Coronary artery (tissue), 2 donors: ENCODE data around the gene APOM.
A peak's percentile ranks its signal among the peaks of the same experiment; 100 is the strongest.

Experiments used
- DNase-seq: peaks from one replicate; pipeline ENCODE4 v3.0.0-alpha.2; 2017; ENCODE audit warnings: low spot score
- H3K27ac ChIP-seq, 2 donors: fragments of 200-600 bp; sonication (generic); one replicate each; pipeline ENCODE4 v1.5.1; 2016 to 2019
- H3K4me3 ChIP-seq: fragments of 200-600 bp; sonication (generic); 2 replicates; pipeline ENCODE4 v1.5.1; 2016; ENCODE audit warnings: mild to moderate bottlenecking, moderate library complexity
- CTCF ChIP-seq: fragments of 200-600 bp; sonication (generic); IDR thresholded peaks from one replicate; pipeline ENCODE4 v1.5.1; 2019; ENCODE audit warnings: antibody characterized with exemption

Gene APOM

DNA sequence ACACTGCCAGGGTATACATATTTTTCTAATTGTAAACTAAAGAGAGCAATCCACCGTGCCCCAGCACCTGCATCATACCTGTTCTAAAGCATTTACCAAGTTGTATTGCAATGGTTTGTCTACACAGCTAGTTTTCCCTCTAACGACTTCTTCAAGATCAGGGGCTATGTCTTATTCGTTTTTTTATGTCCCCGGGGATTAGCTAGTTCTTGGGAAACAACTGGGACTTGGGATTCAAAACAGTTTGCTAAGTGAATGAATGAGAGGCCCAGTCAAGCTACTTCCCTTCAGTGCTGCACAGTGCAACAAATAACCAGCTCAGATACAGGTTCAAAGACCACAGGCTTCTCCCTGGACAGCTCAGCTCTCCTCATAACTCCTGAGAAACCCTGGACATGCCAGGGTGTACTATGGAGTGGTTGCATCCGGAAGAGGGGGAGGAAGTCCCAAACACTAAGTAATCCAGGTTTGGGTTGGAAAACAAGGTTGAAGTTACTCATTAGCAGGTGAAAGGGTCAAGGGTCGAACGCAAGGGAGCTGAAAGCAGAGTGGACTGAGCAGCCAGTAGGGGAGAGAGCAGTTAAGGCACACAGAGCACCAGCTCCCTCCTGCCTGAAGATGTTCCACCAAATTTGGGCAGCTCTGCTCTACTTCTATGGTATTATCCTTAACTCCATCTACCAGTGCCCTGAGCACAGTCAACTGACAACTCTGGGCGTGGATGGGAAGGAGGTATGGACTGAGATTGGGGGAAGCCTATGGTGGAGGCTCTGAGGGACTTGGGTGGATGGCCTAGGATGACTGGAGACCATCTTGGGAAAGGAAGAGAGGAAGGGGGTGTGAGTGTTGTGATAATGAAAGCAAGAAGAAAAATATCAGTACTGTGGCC, at the start of gene APOM:
Gene APOM, plus strand, starts transcription at position 546 of the 889 bp plus-strand sequence. Its CDS starts 73 bp downstream, at position 619.
- TF ChIP-seq CTCF, result no peak
- no peak within 1 kb of the TSS for H3K4me3 ChIP-seq
- H3K27ac ChIP-seq, result no peak within 1 kb of the TSS
- no peak for DNase-seq

DNA sequence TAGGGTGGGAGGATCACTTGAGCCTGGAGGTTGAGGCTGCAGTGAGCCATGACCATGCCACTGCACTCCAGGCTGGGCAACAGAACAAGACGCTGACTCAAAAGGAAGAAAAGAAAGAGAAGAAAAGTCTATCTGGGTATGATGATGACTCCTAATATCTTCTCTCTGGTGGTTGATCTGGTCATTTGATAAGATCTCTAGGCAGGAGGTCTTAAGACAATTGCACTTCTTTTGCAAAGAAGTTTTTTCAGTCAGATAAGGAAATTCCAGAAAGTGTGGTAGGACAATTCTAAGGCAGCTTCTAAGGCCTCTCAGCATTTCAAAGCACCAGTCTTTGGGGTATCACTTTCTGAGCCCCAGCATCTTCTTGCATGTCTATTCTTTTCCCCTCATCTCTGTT, 48.4 kb upstream of the APOM start:
- Histone ChIP-seq H3K4me3 (no peak overlapping the region), H3K27ac (no peak overlapping the region)
- DNase-seq, result no peak
- no peak for TF ChIP-seq CTCF

DNA sequence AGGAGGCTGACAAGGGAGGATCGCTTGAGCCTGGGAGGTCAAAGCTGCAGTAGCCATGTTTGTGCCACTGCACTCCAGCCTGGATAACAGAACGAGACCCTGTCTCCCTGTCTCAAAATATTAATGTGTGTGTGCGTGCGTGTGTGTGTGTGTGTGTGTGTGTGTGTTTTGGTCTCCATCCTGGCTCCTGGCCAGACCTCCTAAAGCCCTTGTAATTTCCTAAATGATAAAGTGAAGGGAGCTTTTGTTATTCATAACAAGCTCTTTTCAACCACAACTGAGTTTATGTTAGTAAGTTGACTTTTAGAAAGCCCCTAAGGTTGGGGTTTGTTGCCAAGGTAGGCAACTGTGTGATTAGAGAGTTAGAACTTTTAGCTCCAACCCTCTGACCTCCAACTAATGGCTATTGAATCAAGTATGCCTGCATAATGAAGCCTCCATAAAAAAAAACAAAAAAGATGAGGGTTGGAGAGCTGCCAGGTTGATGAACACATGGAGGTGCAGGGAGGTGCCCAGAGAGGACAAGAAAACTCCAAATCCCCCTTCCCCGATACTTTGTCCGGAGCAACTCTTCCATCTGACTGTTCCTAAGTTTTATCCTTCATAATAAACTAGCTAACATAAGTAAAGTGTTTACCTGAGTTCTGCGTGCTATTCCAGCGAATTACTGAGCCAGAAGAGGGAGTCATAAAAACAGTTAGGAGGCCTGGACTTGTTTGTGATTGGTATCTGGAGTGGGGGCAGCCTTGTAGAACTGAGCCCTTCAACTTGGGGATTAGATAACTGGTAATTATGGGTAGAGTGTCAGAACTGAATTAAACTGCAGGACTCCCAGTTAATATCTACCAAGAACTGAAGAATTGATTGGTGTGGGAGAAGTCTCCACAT, 45.9 kb upstream of the APOM start:
- Histone ChIP-seq H3K27ac (no peak overlapping the region), H3K4me3 (no peak overlapping the region)
- TF ChIP-seq CTCF, result no peak
- DNase-seq, result no peak

GRCh38 chr6:31610968-31611367, 44.7 kb upstream of the APOM start:
- no peak overlapping the region for H3K4me3 ChIP-seq
- no peak overlapping the region for H3K27ac ChIP-seq
- no peak for TF ChIP-seq CTCF
- no peak for DNase-seq

DNA sequence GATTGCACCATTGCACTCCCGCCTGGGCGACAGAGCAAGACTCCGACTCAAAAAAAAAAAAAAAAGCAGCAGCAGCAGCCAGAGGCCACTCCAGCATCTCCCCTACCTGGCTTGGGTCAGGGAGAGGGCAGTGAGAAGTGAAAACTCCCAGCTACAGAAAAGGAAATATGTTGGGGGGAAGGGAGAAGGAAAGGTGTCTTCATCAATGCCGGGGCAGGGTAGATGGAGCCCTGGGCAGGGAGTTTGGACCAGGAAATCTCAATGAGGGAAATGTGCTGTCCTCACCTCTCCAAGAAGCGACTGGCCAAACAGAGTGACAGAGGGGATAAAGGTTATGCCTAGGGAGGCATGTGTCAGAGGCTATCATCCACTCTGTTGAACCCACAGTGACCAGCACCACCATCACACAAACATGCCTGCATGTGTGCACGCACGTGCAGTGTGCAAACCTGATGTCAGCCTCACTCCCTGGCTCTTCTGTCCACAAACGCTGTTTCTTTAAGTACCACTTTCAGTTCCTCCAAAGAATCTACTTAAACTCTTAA, 41.5 kb upstream of the APOM start:
- no peak for DNase-seq
- no peak overlapping the region for H3K27ac ChIP-seq
- H3K4me3 ChIP-seq, result no peak overlapping the region
- no peak for TF ChIP-seq CTCF

DNA sequence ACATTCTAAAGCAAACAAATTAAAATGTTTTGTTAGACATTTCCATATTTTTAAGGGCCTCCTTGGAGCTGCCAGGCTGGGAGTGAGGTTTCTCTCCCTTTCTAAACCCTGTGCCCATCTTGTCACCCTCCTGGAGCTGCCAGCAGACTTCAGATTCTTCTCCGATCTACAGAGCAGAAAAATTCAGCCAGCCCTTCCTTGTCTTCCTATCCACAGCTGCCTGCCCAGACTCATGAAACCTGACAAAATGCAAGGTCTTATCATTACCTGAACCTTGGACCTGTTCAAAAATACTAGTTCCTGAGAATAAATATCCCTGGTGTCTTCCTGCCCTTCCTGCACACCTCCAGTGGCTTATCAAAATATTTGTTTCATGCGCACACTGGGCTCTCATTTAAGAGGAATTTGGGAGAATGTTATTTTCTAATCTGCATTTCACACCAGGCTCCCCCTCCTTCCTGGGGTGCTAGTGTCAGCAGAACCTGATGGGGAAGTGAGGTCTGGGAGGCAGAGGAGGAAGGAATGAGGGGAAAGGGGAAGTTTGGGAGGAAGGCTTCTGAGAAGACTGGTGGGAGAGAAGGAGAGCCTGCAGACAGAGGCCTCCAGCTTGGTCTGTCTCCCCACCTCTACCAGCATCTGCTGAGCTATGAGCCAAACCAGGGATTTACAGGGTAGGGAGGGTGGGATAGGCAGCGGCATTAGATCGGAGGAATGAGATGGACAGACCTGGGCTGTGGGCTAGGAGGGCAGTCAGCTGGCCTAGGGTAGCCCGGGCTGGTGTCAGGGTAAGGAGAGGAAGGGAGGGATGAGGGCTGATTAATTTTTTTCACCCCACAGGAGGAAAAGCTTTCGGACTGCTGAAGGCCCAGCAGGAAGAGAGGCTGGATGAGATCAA, 40.8 kb upstream of the APOM start, which contains the start of gene AIF1:
Gene AIF1, plus strand, starts transcription at position 551 of the 895 bp plus-strand sequence. Its CDS starts 96 bp downstream, at position 647.
- no peak for DNase-seq
- peak within 1 kb of the TSS; percentile 54 for H3K4me3 ChIP-seq
- peak within 1 kb of the TSS in 1 of 2 donors; percentile 74 for H3K27ac ChIP-seq
- no peak for TF ChIP-seq CTCF
